Muscle of leg (tissue), 11 donors: ENCODE measurements around the gene TRMT11. TPM values are rescaled to one million over a fixed set of nuclear protein-coding genes. Genes with fewer than 3 reads are reported as not detected.

Experiments used
- DNase-seq: peaks from one replicate; pipeline ENCODE4 v3.0.0; 2013
- H3K27ac ChIP-seq: one replicate; pipeline ENCODE4 v1.5.1; 2013; ENCODE audit warnings: mild to moderate bottlenecking, low read length, control low read depth
- H3K27me3 ChIP-seq: one replicate; pipeline ENCODE4 v1.6.1; 2013; ENCODE audit warnings: low read length; ENCODE audit not compliant: control insufficient read depth, insufficient read depth
- H3K36me3 ChIP-seq: one replicate; pipeline ENCODE4 v1.6.1; 2013; ENCODE audit warnings: low read length; ENCODE audit not compliant: control insufficient read depth, insufficient read depth
- H3K4me1 ChIP-seq: one replicate; pipeline ENCODE4 v1.6.1; 2013; ENCODE audit warnings: low read length; ENCODE audit not compliant: control insufficient read depth, insufficient read depth
- H3K4me3 ChIP-seq: one replicate; pipeline ENCODE4 v1.5.1; 2013; ENCODE audit warnings: low read length, control low read depth
- H3K9me3 ChIP-seq: replicated peaks from 2 replicates; pipeline ENCODE4 v1.6.1; 2013; ENCODE audit warnings: low read depth, low read length; ENCODE audit not compliant: control insufficient read depth
- WGBS: methylation state at CpG from one replicate; pipeline ENCODE4 v1.1.5; 2013; ENCODE audit warnings: missing lambda C conversion rate; ENCODE audit not compliant: insufficient coverage; 5-methylcytosine and 5-hydroxymethylcytosine counted together
- polyA plus RNA-seq, 8 donors: library from polyadenylated mRNA; unstranded; fragments of 120-200 nt; gene quantifications; one replicate each; pipeline versions ENCODE4 v1.2.1 to v1.2.3, GENCODE V29; 2013; ENCODE audit warnings: inconsistent platforms in 1 of 8, low replicate concordance in 1 of 8; ENCODE audit not compliant: insufficient read length in 8 of 8, insufficient read depth in 1 of 8
- total RNA-seq: library from RNA; stranded (reverse); fragments of 120-200 nt; gene quantifications from one replicate; pipeline ENCODE4 v1.2.4, GENCODE V29; 2013

The TRMT11 gene
- total and polyA plus RNA-seq, 9 donors, result 12.4 to 21.9 (median 15.4) TPM

DNA sequence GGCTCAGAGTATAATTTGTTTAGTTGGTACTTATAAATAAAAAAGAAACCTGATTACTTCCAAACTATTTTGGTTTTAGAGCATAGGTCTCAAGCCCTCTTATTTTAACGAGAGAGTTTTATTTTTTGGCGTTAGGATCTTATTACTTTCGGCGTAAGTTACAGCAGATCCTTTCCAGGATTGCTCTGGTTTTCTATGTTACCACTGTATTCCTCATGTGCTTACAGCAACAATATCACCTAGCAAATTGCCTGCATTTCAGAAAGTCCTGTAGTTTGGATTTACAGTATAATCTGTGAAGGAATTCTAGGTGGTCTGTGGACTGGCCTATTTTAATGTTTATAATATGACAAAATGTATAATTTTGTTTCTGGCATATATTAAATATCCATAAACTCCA lies 54.1 kb downstream of the TRMT11 start:
- WGBS, result no CpG with 5 or more reads among the region's 4 CpGs
- no peak overlapping the region for H3K4me3 ChIP-seq
- no peak overlapping the region for H3K27ac ChIP-seq
- peaks cover 4% of the 10 kb centered on the region for H3K9me3 ChIP-seq
- H3K36me3 ChIP-seq, result no peaks in the 10 kb centered on the region
- H3K4me1 ChIP-seq, result no peaks in the 10 kb centered on the region
- H3K27me3 ChIP-seq, result no peaks in the 10 kb centered on the region
- no peak for DNase-seq

DNA sequence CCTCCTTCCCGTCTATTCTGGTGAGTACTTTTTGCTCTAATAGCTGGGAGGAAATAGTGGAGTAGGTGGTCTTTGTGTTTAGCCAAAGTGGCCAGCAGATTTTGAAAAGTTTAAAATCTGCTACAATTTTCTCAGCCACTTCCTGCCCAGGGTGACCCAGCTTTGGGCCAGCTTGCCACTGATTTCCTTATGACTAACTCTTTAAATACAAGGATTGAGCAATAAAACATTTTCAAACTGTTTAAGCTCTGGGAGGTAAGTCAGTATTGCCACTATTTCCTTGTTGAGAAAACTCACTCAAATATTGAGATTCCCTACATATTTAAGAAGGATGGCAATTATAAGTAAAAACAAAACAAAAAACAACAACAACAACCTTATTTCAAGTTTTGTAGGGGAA lies 54.5 kb downstream of the TRMT11 start:
- Histone ChIP-seq H3K4me1 (no peaks in the 10 kb centered on the region), H3K36me3 (no peaks in the 10 kb centered on the region), H3K27me3 (no peaks in the 10 kb centered on the region), H3K4me3 (no peak overlapping the region), H3K9me3 (peaks cover 4% of the 10 kb centered on the region), H3K27ac (no peak overlapping the region)
- DNase-seq, result no peak
- WGBS, result no CpG with 5 or more reads among the region's 1 CpG

DNA sequence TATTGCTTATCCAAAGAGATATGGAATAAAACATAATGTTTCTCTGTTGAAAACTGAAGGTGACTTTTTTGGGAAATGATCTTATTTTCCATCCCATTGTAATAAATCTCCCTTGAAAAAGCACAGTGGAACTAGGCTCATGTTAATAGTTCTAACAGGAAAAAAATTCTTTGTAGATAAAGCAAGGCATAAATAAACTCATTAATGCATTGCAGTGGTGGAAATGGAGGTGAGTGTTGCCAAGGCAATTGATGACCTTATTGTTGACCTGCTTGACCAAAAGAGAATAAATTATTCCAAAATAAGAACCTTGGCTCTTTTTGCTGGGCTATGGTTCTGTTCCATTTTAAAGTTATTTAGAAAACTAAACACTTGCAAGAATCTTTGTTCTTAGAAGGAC lies 55.2 kb downstream of the TRMT11 start:
- H3K27ac ChIP-seq, result no peak overlapping the region
- H3K27me3 ChIP-seq, result no peaks in the 10 kb centered on the region
- peaks cover 4% of the 10 kb centered on the region for H3K9me3 ChIP-seq
- peak; percentile 28 for DNase-seq
- H3K4me1 ChIP-seq, result no peaks in the 10 kb centered on the region
- H3K4me3 ChIP-seq, result no peak overlapping the region
- no peaks in the 10 kb centered on the region for H3K36me3 ChIP-seq

DNA sequence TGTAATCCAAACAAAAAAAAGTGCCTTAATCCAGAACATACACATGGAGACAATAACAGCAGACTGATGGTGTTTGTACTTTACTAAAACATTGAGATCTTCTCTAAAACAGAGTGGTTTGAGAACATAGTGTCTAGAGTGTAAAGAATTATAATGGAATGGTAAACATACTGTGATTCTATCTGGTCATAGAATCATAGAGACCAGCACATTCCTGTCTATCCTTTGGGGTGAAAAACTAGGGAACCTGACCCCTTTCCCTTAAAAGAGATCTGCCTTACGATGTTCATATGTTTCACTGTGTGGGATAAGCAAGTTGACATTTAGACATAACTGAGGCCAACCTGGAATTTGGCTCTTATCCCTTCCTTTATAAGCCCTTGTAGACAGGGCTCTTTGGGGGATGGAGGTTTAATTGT lies 55.7 kb downstream of the TRMT11 start:
- H3K4me3 ChIP-seq, result no peak overlapping the region
- no CpG with 5 or more reads among the region's 1 CpG for WGBS
- no peak overlapping the region for H3K27ac ChIP-seq

DNA sequence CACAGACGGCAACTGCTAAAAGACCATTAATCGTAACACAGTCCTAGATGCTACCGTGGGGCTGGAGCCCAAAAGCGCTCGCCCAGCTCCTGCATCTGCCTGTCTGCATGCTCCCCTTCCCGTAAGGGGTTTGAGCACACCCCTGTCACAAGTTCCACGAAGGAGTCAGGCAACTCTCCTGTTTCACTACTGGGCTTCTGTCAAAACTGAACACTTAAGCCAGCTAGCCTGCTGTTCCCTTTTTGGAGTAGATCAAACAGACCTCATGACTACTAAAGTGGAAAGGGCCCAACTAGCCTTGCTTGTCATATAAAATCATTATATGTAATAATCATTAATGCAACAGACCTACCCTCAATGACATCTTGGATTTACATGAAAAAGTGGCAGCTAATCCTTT lies 61.3 kb downstream of the TRMT11 start:
- Histone ChIP-seq H3K4me3 (no peak overlapping the region), H3K27ac (no peak overlapping the region), H3K9me3 (peaks cover 4% of the 10 kb centered on the region), H3K27me3 (no peaks in the 10 kb centered on the region), H3K4me1 (no peaks in the 10 kb centered on the region), H3K36me3 (peaks cover 11% of the 10 kb centered on the region)
- WGBS, result 92% methylated on average over 7 of the region's 7 CpGs
- no peak for DNase-seq

More for the DNA sequence above, 55.7 kb downstream of the TRMT11 start:
- no peak for DNase-seq
- Histone ChIP-seq H3K9me3 (peaks cover 4% of the 10 kb centered on the region), H3K4me1 (no peaks in the 10 kb centered on the region), H3K27me3 (no peaks in the 10 kb centered on the region), H3K36me3 (no peaks in the 10 kb centered on the region)

DNA sequence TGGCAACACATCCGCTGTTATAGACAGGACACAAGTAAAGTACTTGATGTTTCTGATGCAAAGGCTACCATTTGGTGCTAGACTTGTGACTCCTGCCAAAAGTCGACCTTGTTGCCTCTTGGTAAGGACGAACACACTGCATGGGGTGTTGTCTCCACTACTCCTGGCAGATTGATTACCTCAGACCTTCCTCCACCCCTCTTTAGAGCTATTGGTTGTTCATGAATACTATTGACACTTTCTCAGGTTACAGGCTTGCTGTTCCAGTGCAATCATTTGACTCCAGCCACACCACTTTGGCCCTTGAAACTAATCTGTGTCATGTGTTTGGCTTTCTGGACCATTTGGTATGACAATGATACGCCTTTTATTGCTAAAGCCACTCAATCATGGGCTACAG lies 62.3 kb downstream of the TRMT11 start:
- H3K4me3 ChIP-seq, result no peak overlapping the region
- peaks cover 4% of the 10 kb centered on the region for H3K9me3 ChIP-seq
- DNase-seq, result peak; percentile 23
- H3K36me3 ChIP-seq, result peaks cover 15% of the 10 kb centered on the region
- H3K27me3 ChIP-seq, result no peaks in the 10 kb centered on the region
- WGBS, result 66% methylated on average over 4 of the region's 4 CpGs
- H3K4me1 ChIP-seq, result no peaks in the 10 kb centered on the region
- no peak overlapping the region for H3K27ac ChIP-seq

DNA sequence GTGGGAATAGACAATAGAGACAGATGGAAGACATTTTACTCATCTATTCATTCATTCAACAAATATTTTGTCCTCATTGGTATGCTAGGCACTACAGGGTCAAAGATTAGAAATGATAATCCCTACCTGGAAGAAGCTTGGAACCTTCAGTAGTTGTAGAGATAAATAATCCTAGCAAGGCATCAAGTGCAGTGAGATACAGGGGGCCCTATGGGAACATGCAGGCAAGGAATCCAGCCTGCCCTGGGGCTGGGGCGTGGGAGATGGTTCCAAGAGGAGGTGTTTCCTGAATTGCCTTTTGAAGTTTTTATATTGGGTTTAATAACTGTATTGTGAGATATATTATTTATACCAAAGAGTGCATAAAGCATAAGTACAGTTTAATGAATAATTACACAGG lies 64.5 kb downstream of the TRMT11 start:
- WGBS, result no CpG with 5 or more reads among the region's 1 CpG
- H3K27ac ChIP-seq, result no peak overlapping the region
- H3K36me3 ChIP-seq, result peaks cover 15% of the 10 kb centered on the region
- peaks cover 2% of the 10 kb centered on the region for H3K4me1 ChIP-seq
- no peak for DNase-seq
- no peaks in the 10 kb centered on the region for H3K27me3 ChIP-seq
- H3K4me3 ChIP-seq, result no peak overlapping the region
- no peaks in the 10 kb centered on the region for H3K9me3 ChIP-seq

DNA sequence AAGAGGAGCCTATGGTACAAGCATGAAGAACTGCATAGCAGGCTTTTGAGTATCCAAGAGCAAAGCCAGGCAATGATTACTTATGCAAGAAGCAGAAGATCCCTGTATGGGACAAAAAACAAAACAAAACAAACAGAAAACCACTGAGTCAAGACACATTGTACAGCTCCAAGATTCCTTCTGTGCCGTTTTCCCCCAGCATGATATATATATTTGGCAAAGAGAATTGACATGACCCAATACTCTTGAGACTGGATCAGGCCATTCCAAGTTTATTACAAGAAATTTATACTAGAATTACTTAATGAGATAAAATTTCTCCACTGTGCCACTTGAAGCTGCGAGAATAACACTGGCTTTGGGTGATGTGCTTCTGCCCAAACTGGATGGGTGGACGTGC lies 65.5 kb downstream of the TRMT11 start:
- Histone ChIP-seq H3K4me1 (peaks cover 2% of the 10 kb centered on the region), H3K36me3 (peaks cover 15% of the 10 kb centered on the region), H3K9me3 (no peaks in the 10 kb centered on the region), H3K4me3 (no peak overlapping the region), H3K27me3 (no peaks in the 10 kb centered on the region), H3K27ac (no peak overlapping the region)
- DNase-seq, result peak; percentile 30
- WGBS, result 69% methylated on average over 2 of the region's 3 CpGs

DNA sequence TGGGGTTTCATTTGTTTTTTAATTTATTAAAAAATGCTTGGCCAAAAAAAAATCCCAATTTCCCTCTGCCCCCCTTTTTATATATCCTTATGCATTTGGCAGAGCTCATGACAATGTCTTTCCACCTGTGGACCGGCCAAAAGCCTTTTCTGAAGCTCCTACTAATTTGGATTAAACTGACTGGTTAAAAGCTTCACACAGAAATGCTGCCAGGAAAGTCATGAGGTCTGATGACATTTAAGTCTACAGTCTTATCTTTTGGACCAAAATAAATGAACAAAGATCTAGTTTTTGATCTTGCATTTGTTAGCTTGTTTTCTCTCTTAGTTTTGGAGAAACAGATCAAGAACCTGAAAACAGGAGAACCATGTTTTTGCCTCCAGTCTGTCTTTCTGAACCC lies 66.1 kb downstream of the TRMT11 start:
- WGBS, result no CpG with 5 or more reads among the region's 1 CpG

DNA sequence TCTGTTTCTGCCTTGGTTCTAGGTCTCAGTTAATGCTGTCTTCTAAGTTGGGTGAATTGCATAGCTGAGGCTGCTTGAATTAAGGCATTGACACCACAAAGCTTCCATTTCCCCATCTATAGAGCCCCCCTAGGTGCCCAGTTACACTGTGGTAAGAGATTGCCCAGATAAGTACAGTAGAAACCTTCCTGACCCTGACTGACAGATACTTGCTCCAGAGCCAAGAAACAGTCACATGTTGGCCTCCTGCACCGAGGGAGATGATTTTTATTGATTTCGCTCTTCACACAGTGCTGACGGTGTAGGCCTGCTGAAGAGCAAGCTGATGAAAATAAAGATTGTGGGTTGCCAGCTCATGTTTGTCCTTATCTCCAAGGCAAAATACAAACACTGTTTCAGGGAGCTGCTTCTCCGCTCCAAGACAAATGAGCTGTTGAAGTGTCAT lies 67.9 kb downstream of the TRMT11 start:
- WGBS, result 27% methylated on average over 3 of the region's 4 CpGs
- peak; percentile 72 for DNase-seq
- no peaks in the 10 kb centered on the region for H3K9me3 ChIP-seq
- H3K4me1 ChIP-seq, result peaks cover 2% of the 10 kb centered on the region
- H3K4me3 ChIP-seq, result no peak overlapping the region
- H3K27ac ChIP-seq, result no peak overlapping the region
- peaks cover 5% of the 10 kb centered on the region for H3K36me3 ChIP-seq
- H3K27me3 ChIP-seq, result no peaks in the 10 kb centered on the region

More for the DNA sequence above, 66.1 kb downstream of the TRMT11 start:
- no peak overlapping the region for H3K4me3 ChIP-seq
- no peaks in the 10 kb centered on the region for H3K27me3 ChIP-seq
- DNase-seq, result peak; percentile 16
- no peaks in the 10 kb centered on the region for H3K9me3 ChIP-seq
- H3K4me1 ChIP-seq, result peaks cover 2% of the 10 kb centered on the region
- H3K27ac ChIP-seq, result no peak overlapping the region
- H3K36me3 ChIP-seq, result peaks cover 13% of the 10 kb centered on the region

DNA sequence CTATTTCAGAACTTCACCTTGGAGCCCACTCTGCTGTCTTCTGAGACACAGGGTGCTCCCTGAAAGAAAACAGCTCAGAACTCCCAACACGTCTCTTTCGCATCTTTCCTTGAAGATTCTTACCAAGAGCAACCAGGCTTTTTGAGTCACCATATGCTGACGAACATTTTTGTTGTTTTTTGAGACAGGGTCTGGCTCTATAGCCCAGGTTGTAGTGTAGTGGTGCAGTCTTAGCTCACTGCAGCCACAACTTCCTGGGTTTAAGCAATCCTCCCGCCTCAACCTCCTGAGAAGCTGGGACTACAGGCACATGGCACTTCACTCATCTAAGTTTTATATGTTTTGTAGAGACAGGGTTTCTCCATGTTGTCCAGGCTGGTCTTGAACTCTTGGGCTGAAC lies 68.5 kb downstream of the TRMT11 start:
- DNase-seq, result no peak

More for the DNA sequence above, 68.5 kb downstream of the TRMT11 start:
- Histone ChIP-seq H3K27me3 (no peaks in the 10 kb centered on the region), H3K4me1 (peaks cover 2% of the 10 kb centered on the region), H3K4me3 (no peak overlapping the region), H3K9me3 (no peaks in the 10 kb centered on the region), H3K36me3 (peaks cover 5% of the 10 kb centered on the region), H3K27ac (no peak overlapping the region)
- 80% methylated on average over 1 of the region's 4 CpGs for WGBS
